IPS DF 6.9 (cell line): Measurements from ENCODE around the gene STX17.

ENCODE experiments used
- DNase-seq: peaks from one replicate; pipeline ENCODE4 v3.0.0-alpha.2; 2013; ENCODE audit warnings: low read depth, low spot score
- H3K27ac ChIP-seq: one replicate; pipeline ENCODE4 v1.5.1; 2013; ENCODE audit warnings: low read length, control low read depth
- H3K27me3 ChIP-seq: 2 replicates; pipeline ENCODE4 v1.6.1; 2013; ENCODE audit warnings: mild to moderate bottlenecking, low read length; ENCODE audit not compliant: control insufficient read depth, insufficient read depth
- H3K36me3 ChIP-seq: 2 replicates; pipeline ENCODE4 v1.6.1; 2013; ENCODE audit warnings: low read length; ENCODE audit not compliant: control insufficient read depth, insufficient read depth
- H3K4me1 ChIP-seq: 2 replicates; pipeline ENCODE4 v1.6.1; 2013; ENCODE audit warnings: low read length; ENCODE audit not compliant: control insufficient read depth, insufficient read depth
- H3K4me3 ChIP-seq: 2 replicates; pipeline ENCODE4 v1.5.1; 2013; ENCODE audit warnings: mild to moderate bottlenecking, low read length
- H3K9me3 ChIP-seq: 2 replicates; pipeline ENCODE4 v1.6.1; 2013; ENCODE audit warnings: low read length, inconsistent platforms; ENCODE audit not compliant: control insufficient read depth, insufficient read depth
- WGBS: extraction: QIAGEN DNeasy Blood & Tissue Kit; methylation state at CpG from one replicate; pipeline ENCODE4 v1.1.7; 2013; ENCODE audit warnings: mixed read lengths, missing lambda C conversion rate; ENCODE audit not compliant: insufficient read length, insufficient coverage; 5-methylcytosine and 5-hydroxymethylcytosine counted together

STX17 gene

DNA sequence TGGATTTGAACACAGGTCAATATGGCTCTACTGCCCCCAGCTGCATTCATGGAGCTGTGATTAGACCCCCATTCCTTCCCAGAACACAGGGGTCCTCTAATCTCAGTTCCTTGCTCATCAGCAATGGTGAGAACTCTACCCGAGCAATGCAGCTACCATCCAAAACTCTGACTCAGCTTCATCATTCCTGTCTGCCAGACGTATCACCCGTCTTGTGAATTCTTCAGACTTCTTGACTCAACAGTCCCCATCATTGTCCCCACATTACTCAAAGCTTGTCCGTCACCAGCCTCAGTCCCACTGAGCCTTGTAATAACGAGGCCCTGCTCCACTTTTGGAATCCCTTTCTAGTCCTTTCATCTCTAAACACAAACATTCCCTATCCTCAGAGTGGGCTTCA, 36.3 kb upstream of the STX17 start:
- DNase-seq = no peak
- Histone ChIP-seq H3K9me3 (no peaks in the 10 kb centered on the region), H3K27me3 (no peaks in the 10 kb centered on the region), H3K36me3 (no peaks in the 10 kb centered on the region), H3K4me3 (no peak overlapping the region), H3K4me1 (no peaks in the 10 kb centered on the region), H3K27ac (no peak overlapping the region)
- no CpG with 5 or more reads among the region's 5 CpGs for WGBS

DNA sequence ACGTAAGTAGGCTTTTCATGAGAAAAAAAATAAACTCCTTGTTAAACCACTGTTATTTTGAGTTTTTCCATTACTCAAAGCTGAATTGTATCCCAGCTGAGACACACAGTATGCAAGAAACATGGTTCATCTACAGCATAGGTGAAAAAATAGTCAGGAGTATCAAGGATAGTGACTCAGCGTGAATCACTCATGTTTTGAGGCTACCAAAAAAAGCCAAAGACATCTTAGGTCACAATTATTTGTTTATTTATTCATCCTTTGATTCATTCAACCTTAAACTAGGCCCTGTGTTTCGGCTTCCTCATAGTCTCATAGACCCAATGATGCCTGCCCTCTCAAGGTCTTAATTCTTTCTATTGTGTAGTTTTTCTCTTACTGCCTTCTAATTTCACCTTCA, 32.9 kb upstream of the STX17 start:
- no peak overlapping the region for H3K4me3 ChIP-seq
- H3K36me3 ChIP-seq = no peaks in the 10 kb centered on the region
- H3K9me3 ChIP-seq = no peaks in the 10 kb centered on the region
- no peak overlapping the region for H3K27ac ChIP-seq
- H3K27me3 ChIP-seq = no peaks in the 10 kb centered on the region
- WGBS = no CpG with 5 or more reads among the region's 3 CpGs
- no peak for DNase-seq
- H3K4me1 ChIP-seq = no peaks in the 10 kb centered on the region

DNA sequence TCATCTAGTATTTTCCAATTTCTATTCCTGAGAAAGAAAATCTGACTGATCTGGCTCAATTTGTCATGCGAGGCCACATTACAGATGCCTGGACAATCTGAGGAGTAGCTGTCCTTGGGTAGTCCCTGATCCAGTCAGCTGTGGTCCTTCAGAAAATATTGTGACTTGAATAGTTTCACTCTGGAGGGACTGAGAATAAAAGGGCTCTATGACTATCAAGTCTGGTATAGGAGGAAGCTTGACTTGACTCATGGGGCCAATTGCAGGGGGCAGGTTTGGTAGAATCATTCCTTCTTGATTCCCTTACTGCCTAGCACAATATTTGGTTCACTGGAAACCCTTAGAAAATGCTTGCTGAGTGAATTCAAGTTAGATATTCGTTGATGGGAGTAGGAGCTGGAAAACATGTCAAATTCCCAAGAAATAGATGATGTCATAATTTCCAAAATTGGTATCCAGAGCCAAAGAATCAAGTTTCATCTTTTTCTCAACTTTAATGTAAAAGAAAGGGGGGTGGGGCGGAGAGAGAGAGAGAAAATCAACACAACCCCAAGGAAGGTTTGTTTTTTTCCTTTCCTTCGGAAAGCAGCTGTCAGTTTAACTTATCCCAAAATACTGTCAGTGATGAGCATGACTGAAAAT, 32.4 kb upstream of the STX17 start:
- Histone ChIP-seq H3K4me3 (no peak overlapping the region), H3K27ac (no peak overlapping the region), H3K36me3 (no peaks in the 10 kb centered on the region), H3K9me3 (no peaks in the 10 kb centered on the region), H3K4me1 (no peaks in the 10 kb centered on the region), H3K27me3 (no peaks in the 10 kb centered on the region)
- DNase-seq = no peak
- WGBS = no CpG with 5 or more reads among the region's 4 CpGs

DNA sequence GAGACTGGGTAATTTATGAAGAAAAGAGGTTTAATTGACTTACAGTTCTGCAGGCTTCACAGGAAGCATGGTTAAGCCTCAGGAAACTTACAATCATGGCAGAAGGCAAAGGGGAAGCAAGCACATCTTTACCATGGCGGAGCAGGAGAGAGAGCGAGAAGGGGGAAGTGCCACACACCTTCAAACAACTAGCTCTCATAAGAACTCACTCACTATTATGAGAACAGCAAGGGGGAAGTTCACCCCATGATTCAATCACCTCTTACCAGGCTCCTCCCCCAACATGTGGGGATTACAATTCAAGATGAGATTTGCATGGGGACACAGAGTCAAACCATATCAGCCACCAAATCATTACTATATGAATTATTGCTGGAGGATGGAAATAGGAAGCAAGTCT, 30.3 kb upstream of the STX17 start:
- Histone ChIP-seq H3K4me3 (no peak overlapping the region), H3K36me3 (no peaks in the 10 kb centered on the region), H3K4me1 (no peaks in the 10 kb centered on the region), H3K27me3 (no peaks in the 10 kb centered on the region), H3K9me3 (no peaks in the 10 kb centered on the region), H3K27ac (no peak overlapping the region)
- no peak for DNase-seq
- WGBS = no CpG with 5 or more reads among the region's 2 CpGs

DNA sequence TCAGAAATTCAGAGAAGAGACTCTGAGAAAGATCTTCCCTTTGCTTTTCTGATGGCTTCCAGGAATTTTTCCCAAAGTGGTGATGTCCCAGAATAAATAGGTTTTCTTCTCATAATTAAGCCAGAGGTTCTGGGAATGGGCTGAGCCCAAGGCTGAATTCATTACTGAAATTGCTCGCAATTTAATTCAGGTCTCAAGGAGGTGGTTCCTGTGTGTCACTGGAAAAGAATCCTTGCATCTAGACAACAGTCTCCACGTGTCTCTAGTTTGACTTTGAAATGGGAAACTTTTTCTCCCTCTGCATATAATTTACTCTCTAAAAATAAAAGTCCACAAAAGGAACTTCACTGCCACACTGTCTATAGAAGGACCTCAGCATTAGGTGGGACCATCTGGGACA, 27.8 kb upstream of the STX17 start:
- no peaks in the 10 kb centered on the region for H3K36me3 ChIP-seq
- no peaks in the 10 kb centered on the region for H3K27me3 ChIP-seq
- no CpG with 5 or more reads among the region's 2 CpGs for WGBS
- H3K4me3 ChIP-seq = no peak overlapping the region
- H3K9me3 ChIP-seq = no peaks in the 10 kb centered on the region
- no peaks in the 10 kb centered on the region for H3K4me1 ChIP-seq
- no peak overlapping the region for H3K27ac ChIP-seq
- no peak for DNase-seq

DNA sequence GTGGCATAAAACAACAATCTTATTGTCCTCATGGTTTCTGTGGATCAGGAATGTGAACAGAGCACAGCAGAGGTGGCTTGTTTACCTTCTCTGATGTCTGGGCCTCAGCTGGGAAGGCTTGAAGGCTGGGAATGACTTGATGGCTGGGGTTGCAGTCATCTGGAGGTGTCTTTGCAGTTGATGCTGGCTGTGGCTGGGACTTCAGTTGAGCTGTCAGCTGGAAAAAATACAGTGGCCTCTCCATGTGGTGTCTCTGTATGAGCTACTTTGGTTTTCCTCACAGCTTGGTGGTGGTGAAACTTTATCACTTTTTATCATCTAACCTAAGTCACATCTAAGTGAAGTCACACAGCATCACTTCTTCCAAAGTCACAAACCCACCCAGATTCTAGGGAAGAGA, 24.7 kb upstream of the STX17 start:
- H3K27ac ChIP-seq = no peak overlapping the region
- H3K4me1 ChIP-seq = no peaks in the 10 kb centered on the region
- H3K9me3 ChIP-seq = no peaks in the 10 kb centered on the region
- no peaks in the 10 kb centered on the region for H3K36me3 ChIP-seq
- H3K27me3 ChIP-seq = no peaks in the 10 kb centered on the region
- no peak overlapping the region for H3K4me3 ChIP-seq
- DNase-seq = no peak

DNA sequence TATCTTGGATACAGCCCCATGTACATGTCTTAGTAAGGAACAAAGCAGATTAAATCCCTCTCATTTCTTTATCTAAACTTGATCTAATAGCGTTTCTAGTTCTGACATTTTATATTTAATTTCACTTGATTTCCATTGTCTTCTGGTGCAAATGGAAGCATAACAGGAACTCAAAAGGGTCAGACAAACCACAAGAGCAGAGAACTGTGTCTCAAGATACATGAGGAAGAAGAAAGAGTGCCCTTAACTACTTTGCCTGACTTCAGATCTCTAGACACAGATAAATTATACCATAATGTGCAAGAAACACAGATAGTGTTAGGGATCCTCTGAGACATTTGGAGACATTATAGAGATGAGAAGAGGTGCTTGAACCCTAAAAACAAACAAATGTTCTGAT, 20.7 kb upstream of the STX17 start:
- Histone ChIP-seq H3K27me3 (no peaks in the 10 kb centered on the region), H3K4me3 (no peak overlapping the region), H3K36me3 (no peaks in the 10 kb centered on the region), H3K27ac (no peak overlapping the region), H3K4me1 (no peaks in the 10 kb centered on the region), H3K9me3 (no peaks in the 10 kb centered on the region)
- DNase-seq = no peak
- WGBS = no CpG with 5 or more reads among the region's 1 CpG

DNA sequence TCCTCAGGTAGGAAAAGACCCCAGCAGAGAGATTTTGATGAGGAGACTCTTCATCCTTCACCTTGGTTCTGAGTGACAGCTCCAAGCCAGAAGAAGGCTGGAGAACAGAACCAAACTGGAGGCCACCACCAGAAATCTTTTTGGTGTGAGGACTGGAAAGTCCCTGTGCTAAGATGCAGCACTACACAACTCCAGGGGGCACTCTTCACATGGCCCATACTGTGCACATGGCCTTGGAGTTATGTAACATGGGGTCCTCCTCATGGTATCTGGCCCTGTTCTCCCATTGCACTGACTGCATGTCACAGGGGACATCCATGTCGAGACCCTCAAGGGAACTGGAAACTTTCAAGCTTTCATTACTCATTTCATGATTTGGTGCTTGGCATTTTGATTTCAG, 17.3 kb upstream of the STX17 start:
- no peaks in the 10 kb centered on the region for H3K9me3 ChIP-seq
- WGBS = no CpG with 5 or more reads among the region's 1 CpG
- no peak for DNase-seq
- H3K4me3 ChIP-seq = no peak overlapping the region
- no peak overlapping the region for H3K27ac ChIP-seq
- no peaks in the 10 kb centered on the region for H3K36me3 ChIP-seq
- H3K4me1 ChIP-seq = no peaks in the 10 kb centered on the region
- H3K27me3 ChIP-seq = no peaks in the 10 kb centered on the region

DNA sequence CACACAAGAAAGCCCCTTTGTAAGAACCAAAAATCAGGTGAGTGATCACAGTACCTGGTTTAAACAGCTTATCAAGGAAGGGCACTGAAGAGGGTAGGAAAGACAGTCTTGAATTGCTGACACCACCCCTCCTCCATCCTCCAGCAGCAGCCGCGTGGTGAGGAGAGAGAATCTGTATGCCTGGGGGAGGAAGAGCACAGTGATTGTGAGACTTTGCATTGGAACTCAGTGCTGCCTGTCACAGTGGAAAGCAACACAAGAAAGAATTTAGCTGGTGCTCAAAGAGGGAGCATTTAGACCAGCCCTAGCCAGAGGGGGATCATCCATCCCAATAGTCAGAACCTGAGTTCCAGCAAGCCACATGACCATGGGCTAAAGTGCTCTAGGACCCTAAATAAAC, 11.6 kb upstream of the STX17 start:
- no peaks in the 10 kb centered on the region for H3K9me3 ChIP-seq
- no peaks in the 10 kb centered on the region for H3K27me3 ChIP-seq
- no peaks in the 10 kb centered on the region; the same call in 1 of the 2 replicates for H3K4me1 ChIP-seq
- no peak overlapping the region for H3K4me3 ChIP-seq
- no peaks in the 10 kb centered on the region for H3K36me3 ChIP-seq
- H3K27ac ChIP-seq = no peak overlapping the region
- DNase-seq = no peak
- WGBS = no CpG with 5 or more reads among the region's 2 CpGs

DNA sequence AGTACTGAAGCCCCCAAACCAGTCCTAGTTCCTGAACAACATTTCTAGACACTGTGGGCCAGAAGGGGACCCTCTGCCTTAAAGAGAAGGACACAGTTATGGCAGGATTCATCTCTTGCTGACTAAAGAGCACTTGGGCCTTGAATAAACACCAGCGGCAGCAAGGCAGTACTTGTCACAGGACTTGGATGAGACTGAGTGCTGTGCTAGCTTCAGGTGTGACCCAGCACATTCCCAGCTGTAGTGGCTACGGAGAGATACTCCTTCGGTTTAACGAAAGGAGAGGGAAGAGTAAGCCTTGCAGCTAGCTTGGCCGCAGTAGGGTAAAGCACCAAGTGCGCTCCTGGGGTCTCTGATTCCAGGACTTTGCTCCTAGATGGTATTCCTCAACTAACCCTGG, 10.9 kb upstream of the STX17 start:
- no peak overlapping the region for H3K4me3 ChIP-seq
- H3K27me3 ChIP-seq = no peaks in the 10 kb centered on the region
- H3K4me1 ChIP-seq = no peaks in the 10 kb centered on the region; the same call in 1 of the 2 replicates
- no peak overlapping the region for H3K27ac ChIP-seq
- WGBS = no CpG with 5 or more reads among the region's 6 CpGs
- no peaks in the 10 kb centered on the region for H3K36me3 ChIP-seq
- no peak for DNase-seq
- no peaks in the 10 kb centered on the region for H3K9me3 ChIP-seq

DNA sequence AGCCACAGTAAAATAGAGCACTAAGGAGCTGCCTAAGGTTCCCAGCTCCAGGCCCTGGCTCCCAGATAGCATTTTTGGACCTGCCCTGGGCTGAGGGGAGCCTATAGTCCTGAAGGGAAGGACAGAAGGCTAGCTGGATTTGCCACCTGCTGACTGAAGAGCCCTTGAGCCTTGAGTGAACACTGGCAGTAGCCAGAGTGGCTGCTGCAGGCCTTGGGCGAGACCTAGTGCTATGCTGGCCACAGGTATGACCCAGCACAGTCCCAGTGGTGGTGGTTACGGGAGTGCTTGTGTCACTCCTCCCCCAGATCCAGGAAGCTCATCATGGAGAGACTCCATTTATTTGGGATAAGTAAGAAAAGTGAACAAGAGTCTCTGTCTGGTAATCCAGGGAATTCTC, 10.3 kb upstream of the STX17 start:
- no peaks in the 10 kb centered on the region for H3K9me3 ChIP-seq
- no CpG with 5 or more reads among the region's 2 CpGs for WGBS
- H3K4me1 ChIP-seq = no peaks in the 10 kb centered on the region; the same call in 1 of the 2 replicates
- no peak for DNase-seq
- H3K27ac ChIP-seq = no peak overlapping the region
- no peaks in the 10 kb centered on the region for H3K36me3 ChIP-seq
- H3K4me3 ChIP-seq = no peak overlapping the region
- no peaks in the 10 kb centered on the region for H3K27me3 ChIP-seq
